ENCODE data around the gene BAIAP2. TPM values are rescaled to one million over a fixed set of nuclear protein-coding genes. Genes with fewer than 3 reads are reported as not detected.
A peak's percentile ranks its signal among the peaks of the same experiment; 100 is the strongest.

BAIAP2 gene
- total and polyA plus RNA-seq, 12 donors: 9.5 to 25.8 (median 15.6) TPM

- Histone ChIP-seq H3K27ac (no peak overlapping the region), H3K4me1 (peaks cover 6 to 38% (median 19%) of the 10 kb centered on the region in 9 donors), H3K36me3 (no peaks in the 10 kb centered on the region), H3K4me3 (no peak overlapping the region), H3K27me3 (peaks cover 0 to 10% (median 0%) of the 10 kb centered on the region in 7 donors), H3K9me3 (no peaks in the 10 kb centered on the region)
- DNase-seq (peak in 1 of 2 donors; percentile 15), ATAC-seq (peak in 2 of 8 donors; percentile 15 to 52)
- intact Hi-C loops (cut with DNase I): loop anchor here in 4 of 10 donors (2.0 to 10.0 kb wide), 4 partner anchors 109 to 117 kb away; no protein-coding TSS in a partner anchor
- TF ChIP-seq CTCF (IDR thresholded peaks at IDR 0.05): no peak
- 65% methylated on average over 16 of the region's 16 CpGs for whole genome bisulfite sequencing, 2 donors
Measured at GRCh38 chr17:80987941-80988461, 47.0 kb upstream of the BAIAP2 start.

GRCh38 chr17:80989586-80989913 is 45.4 kb upstream of the BAIAP2 start:
- H3K27me3 ChIP-seq: peaks cover 0 to 10% (median 0%) of the 10 kb centered on the region in 7 donors
- peak in 1 of 8 donors; percentile 4 for ATAC-seq
- intact Hi-C loops (cut with DNase I): loop anchor here in 5 of 10 donors (1.0 to 10.0 kb wide), 5 partner anchors 108 to 115 kb away; no protein-coding TSS in a partner anchor
- 66 to 78% methylated on average over 11 of the region's 11 CpGs for WGBS, 2 donors
- H3K4me3 ChIP-seq: peak overlapping the region in 1 of 10 donors; percentile 29
- no peaks in the 10 kb centered on the region for H3K9me3 ChIP-seq
- H3K4me1 ChIP-seq: peaks cover 11 to 47% (median 32%) of the 10 kb centered on the region in 9 donors
- no peak for TF ChIP-seq CTCF (IDR thresholded peaks at IDR 0.05)
- H3K27ac ChIP-seq: no peak overlapping the region
- peaks cover 0 to 3% (median 0%) of the 10 kb centered on the region in 9 donors for H3K36me3 ChIP-seq
- DNase-seq: no peak

GRCh38 chr17:80990921-80991644 is 43.9 kb upstream of the BAIAP2 start:
- Histone ChIP-seq H3K4me1 (peaks cover 11 to 47% (median 32%) of the 10 kb centered on the region in 9 donors), H3K27ac (peak overlapping the region in 8 of 10 donors; percentile 36 to 90 (median 78)), H3K9me3 (no peaks in the 10 kb centered on the region), H3K36me3 (peaks cover 0 to 16% (median 12%) of the 10 kb centered on the region in 9 donors), H3K27me3 (peaks cover 0 to 10% (median 0%) of the 10 kb centered on the region in 7 donors), H3K4me3 (peak overlapping the region; percentile 67 to 97 (median 92))
- ATAC-seq: no peak
- no peak for DNase-seq
- no peak for TF ChIP-seq CTCF (IDR thresholded peaks at IDR 0.05)
- intact Hi-C loops (cut with DNase I): loop anchor here in 4 of 10 donors (1.0 to 10.0 kb wide), 4 partner anchors 106 to 244 kb away; partner anchors contain the start of genes NDUFAF8 (in 1 of the 4) and TEPSIN (in 1 of the 4)
- 44 to 49% methylated on average over 22 of the region's 22 CpGs for WGBS, 2 donors

- H3K4me1 ChIP-seq: peaks cover 11 to 45% (median 32%) of the 10 kb centered on the region in 9 donors
- peak in 5 of 9 donors; percentile 13 to 48 (median 30) for TF ChIP-seq CTCF (IDR thresholded peaks at IDR 0.05)
- intact Hi-C loops (cut with DNase I): loop anchor here in 4 of 10 donors (1.0 to 10.0 kb wide), 4 partner anchors 106 to 243 kb away; partner anchors contain the start of genes NDUFAF8 (in 1 of the 4) and TEPSIN (in 1 of the 4)
- peaks cover 0 to 10% (median 0%) of the 10 kb centered on the region in 7 donors for H3K27me3 ChIP-seq
- peak within 1 kb of the TSS in 9 of 10 donors; percentile 36 to 90 (median 76) for H3K27ac ChIP-seq
- DNase-seq (peak; percentile 74 to 84), ATAC-seq (peak; percentile 35 to 77 (median 59))
- 1% methylated on average over 52 to 66 of the region's 66 CpGs for WGBS, 2 donors
- peak within 1 kb of the TSS; percentile 67 to 97 (median 92) for H3K4me3 ChIP-seq
- peaks cover 0 to 22% (median 18%) of the 10 kb centered on the region in 9 donors for H3K36me3 ChIP-seq
- H3K9me3 ChIP-seq: no peaks in the 10 kb centered on the region
Measured at GRCh38 chr17:80991645-80992076, 43.3 kb upstream of the BAIAP2 start, which contains the start of gene CHMP6. Gene CHMP6, plus strand, starts transcription at chr17:80991841. Its CDS starts 78 bp downstream, at chr17:80991919.

All from heart right ventricle (tissue), 16 donors.